Stimulated activated CD8-positive, alpha-beta memory T cell treated with anti-CD3 and anti-CD28 coated beads, Interleukin-15, amount 100 ng/mL, for 24 hours (primary cell): ENCODE measurements around the gene CLDN4.
"Not testable (repeated sequence)": the region's sequence is repeated elsewhere in the genome, so short reads cannot be mapped to it uniquely, and the experiment has no call there.

ENCODE experiments used
- DNase-seq: peaks from one replicate; pipeline ENCODE4 v3.0.0-alpha.2; 2020; ENCODE audit warnings: low read depth

Gene CLDN4

GRCh38 chr7:73823873-73824592 lies 6.8 kb upstream of the CLDN4 start:
- DNase-seq, result no peak

- no peak for DNase-seq
Measured at GRCh38 chr7:73824986-73825385, 5.8 kb upstream of the CLDN4 start.

- DNase-seq, result no peak
Measured at GRCh38 chr7:73827567-73828106, 3.2 kb upstream of the CLDN4 start.

GRCh38 chr7:73828107-73828803 lies 2.5 kb upstream of the CLDN4 start:
- DNase-seq, result no peak

GRCh38 chr7:73828972-73829371 lies 1.8 kb upstream of the CLDN4 start:
- no peak for DNase-seq

GRCh38 chr7:73829505-73829904 lies 1.3 kb upstream of the CLDN4 start:
- DNase-seq, result no peak

DNA sequence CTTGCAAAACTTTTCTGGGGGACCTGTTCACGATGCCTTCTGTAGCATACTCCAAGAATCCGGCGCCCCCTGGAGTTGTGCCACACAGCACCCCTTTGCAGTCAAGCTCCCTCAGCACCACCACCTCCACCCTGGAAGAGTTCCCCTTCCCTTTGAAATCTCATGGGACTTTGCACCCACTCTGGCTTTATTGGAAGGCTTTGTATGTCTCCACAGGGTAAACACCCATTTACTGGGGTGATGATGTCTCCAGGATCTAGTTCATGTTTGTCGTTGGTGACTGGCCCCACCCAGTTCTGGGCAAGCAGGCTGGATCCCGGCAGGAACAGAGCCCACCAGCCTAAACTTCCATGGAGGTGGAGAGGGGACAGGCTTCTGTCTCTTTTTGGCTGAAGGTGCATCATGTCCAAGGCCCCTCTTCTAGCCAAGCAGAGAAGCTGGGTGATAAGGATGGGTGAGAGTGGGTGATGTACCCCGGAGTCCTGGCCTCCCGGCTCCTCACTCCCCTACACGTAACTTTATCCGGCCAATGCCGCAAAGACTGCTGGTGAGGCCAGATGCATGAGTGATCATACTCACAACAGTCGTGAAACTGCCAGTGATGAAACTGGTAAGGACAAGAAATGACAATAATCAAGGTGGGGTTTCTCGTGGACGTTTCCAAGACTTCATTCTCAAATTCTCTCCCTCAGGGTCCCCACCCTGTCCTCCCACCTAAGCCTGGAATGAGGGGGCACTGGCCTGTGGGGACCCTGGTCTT lies 695 bp upstream of the CLDN4 start:
- no peak for DNase-seq

- DNase-seq, result no peak
Measured at GRCh38 chr7:73831584-73831833, 713 bp downstream of the CLDN4 start.

- no peak for DNase-seq
Measured at GRCh38 chr7:73831834-73832651, 1.2 kb downstream of the CLDN4 start.

GRCh38 chr7:73832806-73833205 lies 2.0 kb downstream of the CLDN4 start:
- DNase-seq, result no peak

DNA sequence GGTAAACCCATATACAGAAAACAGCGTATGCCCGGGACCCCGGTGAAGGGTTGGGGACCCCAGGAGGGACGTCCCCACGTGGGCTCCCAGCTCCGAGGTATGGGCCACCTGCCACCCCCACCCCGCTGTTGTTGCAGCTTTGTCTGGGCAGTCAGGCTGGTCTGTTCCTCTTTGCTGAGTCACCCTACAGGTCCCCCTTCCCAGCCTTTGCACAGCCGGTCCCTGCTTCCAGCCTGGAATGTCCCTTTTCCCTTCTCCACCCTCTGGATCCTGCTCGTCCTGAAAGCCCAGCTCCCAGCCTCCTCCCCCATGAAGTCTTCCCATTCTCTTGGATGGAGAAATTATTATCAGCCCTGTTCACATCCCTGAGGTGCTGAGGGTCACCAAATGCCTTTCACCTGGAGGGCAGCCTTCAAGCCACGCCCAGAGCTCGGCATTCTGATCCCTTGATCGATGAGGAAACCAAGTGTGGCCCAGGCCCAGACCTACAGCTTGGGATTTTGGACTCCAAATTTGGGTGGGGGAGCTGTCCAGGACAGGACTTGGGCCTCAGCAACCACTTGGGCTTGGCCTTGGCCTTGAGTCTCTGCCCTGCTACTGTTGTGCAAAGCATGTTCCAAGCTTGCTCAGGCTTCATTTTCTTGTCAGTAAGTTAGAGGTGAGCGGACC lies 2.6 kb downstream of the CLDN4 start:
- DNase-seq, result no peak

GRCh38 chr7:73834626-73835191 lies 3.9 kb downstream of the CLDN4 start:
- no peak for DNase-seq

DNA sequence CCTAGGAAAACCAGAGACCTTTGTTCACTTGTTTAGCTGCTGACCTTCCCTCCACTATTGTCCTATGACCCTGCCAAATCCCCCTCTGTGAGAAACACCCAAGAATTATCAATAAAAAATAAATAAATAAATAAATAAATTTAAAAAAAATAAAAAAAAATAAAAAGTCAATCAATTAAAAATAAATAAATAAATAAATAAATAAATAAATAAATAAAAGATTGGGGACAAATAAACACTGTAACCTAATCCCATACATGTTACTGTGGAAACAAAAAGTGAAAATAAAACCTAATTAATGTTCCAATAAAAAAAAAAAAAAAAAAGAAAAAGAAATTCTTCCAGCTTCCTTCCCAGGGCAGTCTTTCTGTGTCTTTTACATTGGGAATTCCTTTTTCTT lies 6.4 kb downstream of the CLDN4 start:
- DNase-seq, result not testable (repeated sequence)

DNA sequence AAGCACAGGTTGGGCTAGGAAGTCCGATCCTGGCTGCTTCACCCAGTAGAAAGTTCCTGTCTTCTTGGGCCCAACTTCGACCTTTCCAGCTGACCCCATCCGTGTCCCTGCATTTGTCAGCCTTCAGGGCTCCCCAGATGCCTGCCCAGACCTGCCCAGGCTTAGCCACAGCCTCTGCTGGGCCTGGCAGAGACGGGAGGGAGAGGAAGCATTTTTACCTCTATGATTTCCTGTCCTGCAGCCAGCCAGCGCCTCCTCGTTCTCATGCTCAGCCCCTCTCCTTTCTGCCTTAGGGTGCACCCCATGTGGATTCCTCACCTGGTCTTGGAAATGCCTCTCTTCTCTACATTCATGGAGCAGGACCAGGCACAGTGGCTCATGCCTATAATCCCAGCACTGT lies 7.8 kb downstream of the CLDN4 start:
- no peak for DNase-seq

GRCh38 chr7:73839290-73839689 lies 8.5 kb downstream of the CLDN4 start:
- no peak for DNase-seq

DNA sequence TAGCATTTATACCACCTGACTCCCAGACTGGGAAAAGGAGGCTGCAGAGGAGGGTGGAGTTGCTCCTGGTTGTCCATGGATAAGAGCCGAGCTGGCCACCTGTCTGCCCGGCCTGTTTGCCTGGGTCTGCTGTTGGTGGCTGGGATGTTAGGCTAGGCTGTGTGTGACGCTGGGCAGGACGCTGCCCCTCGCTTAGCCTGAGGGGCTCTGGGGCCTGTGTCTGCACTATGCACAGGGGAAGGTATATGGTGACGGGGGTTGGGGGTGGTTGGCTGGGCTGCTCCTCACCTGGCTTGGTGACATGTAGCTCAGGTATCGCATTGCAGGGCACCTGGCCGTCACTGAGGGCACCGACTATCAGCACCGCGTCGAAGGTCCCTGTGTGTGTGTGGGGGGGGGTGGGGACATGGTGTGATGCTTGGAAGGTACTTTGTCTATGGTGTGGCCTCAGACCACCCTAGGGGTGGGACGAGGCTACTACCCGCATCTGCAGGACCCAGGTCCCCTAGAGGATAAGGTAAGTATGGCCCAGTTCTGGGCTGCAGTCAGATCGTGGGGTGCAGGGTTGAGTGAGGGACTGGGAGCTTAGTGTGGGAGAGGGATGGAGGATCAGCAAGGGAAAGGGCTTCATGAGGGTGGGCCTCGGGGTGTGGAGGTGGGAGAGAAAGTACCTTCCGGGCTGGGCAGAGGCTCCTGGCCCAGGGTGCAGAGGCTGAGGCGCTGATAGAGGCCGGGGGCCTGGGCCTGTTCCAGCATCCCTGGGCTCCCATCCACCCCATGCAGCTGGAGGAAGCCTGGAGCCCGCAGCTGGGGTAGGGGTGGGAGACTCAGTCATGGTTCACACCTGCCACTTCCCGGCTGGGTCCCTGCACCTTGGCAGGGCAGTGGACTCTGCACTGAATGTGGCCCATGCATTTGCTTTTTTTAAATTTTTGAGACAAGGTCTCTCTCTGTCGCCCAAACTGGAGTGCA lies 9.2 kb downstream of the CLDN4 start:
- DNase-seq, result no peak

GRCh38 chr7:73840715-73841379 lies 10.1 kb downstream of the CLDN4 start:
- no peak for DNase-seq

GRCh38 chr7:73841689-73842066 lies 10.9 kb downstream of the CLDN4 start:
- DNase-seq, result no peak
